H1 (cell line): Measurements from ENCODE around the gene DNMT1. TPM values are rescaled to one million over a fixed set of nuclear protein-coding genes. Genes with fewer than 3 reads are reported as not detected.

Source experiments
- CEBPB ChIP-seq: IDR thresholded peaks from 2 replicates; pipeline ENCODE4 v1.6.1; 2012; ENCODE audit warnings: low read depth, low read length
- JUN ChIP-seq: IDR thresholded peaks from 2 replicates; pipeline ENCODE4 v1.6.1; 2011; ENCODE audit warnings: low read depth, mild to moderate bottlenecking, improper control_type of control experiment, low read length
- JUND ChIP-seq: IDR thresholded peaks from 2 replicates; pipeline ENCODE4 v1.6.1; 2011; ENCODE audit warnings: mild to moderate bottlenecking, improper control_type of control experiment, low read length
- KDM5A ChIP-seq: fragments of 200-600 bp; IDR thresholded peaks from 2 replicates; pipeline ENCODE4 v1.7.1; 2012; ENCODE audit warnings: mild to moderate bottlenecking, low read length, inconsistent platforms, mixed read lengths
- polyA plus RNA-seq, 7 experiments: library from polyadenylated mRNA; depleted of rRNA in 3 of 7; stranded (reverse) in 5 of 7; unstranded in 2 of 7; fragments of >200 nt in 5 of 7; fragments of 200-250 nt in 2 of 7; gene quantifications; 1 replicate in 5 of 7; 2 replicates in 1 of 7; 4 replicates in 1 of 7; pipeline versions ENCODE4 v1.2.1 to v1.2.3, GENCODE V29; 2011 to 2013; ENCODE audit warnings: missing spikeins in 2 of 7, mixed read lengths in 2 of 7
- total RNA-seq: library from RNA; stranded (reverse); fragmentation: NEBNext Ultra II Directional; extraction: Animal tissue kit (Norgen Biotek cat#: 25700); gene quantifications from 2 replicates; pipeline ENCODE4 v1.2.1, GENCODE V29; 2021

Gene DNMT1
- total and polyA plus RNA-seq, 2 of the 8 experiments (the other 6 are each of a cell fraction or from before 2014, with no cell fraction given) = 101 to 210 TPM

DNA sequence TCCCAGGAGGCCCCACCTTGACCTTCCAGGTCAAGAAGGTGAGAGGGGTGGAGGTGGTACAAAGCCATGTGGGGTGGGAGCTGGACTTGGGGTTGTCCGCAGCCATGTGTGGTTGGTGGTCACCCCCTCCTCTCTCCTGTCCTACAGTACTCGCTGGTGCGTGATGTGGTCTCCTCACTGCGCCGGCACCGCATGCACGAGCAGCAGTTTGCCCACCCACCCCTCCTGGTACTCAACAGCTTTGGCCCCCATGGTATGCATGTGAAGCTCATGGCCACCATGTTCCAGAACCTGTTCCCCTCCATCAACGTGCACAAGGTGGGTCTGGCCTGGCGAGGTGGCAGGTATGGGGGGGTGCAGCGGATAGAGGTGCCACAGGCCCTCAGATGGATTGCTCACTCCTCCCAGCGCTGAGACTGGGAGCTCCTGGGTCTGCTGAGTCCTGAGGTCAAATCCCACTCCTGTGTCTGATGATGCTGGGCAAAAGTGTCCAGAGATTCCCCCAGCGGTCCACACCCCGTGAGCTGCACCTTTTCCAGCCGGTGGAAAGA, 86.9 kb downstream of the DNMT1 start (continued):
- TF ChIP-seq KDM5A (no peak), JUND (no peak), CEBPB (no peak), JUN (no peak)
- TF ChIP-seq, all 59 proteins: peak for 0
